ENCODE measurements around the gene UNC13A. TPM values are rescaled to one million over a fixed set of nuclear protein-coding genes. Genes with fewer than 3 reads are reported as not detected.
"Not testable (repeated sequence)": the region's sequence is repeated elsewhere in the genome, so short reads cannot be mapped to it uniquely, and the experiment has no call there.

Gene UNC13A
- polyA plus RNA-seq, 3 donors from 2014 or later, result not detected

GRCh38 chr19:17567940-17568339 lies 120.2 kb downstream of the UNC13A start:
- Mint-ChIP-seq H3K9me3 (no peaks in the 10 kb centered on the region), H3K27me3 (ENCODE audit: low read depth in 3 of 3) (peaks cover 0 to 3% (median 2%) of the 10 kb centered on the region in 3 donors), H3K4me3 (no peak overlapping the region), H3K27ac (no peak overlapping the region), H3K4me1 (no peaks in the 10 kb centered on the region), H3K36me3 (peaks cover 4 to 29% (median 15%) of the 10 kb centered on the region in 3 donors)
- DNase-seq, result no peak

GRCh38 chr19:17565611-17566010 lies 122.5 kb downstream of the UNC13A start:
- Mint-ChIP-seq H3K27me3 (ENCODE audit: low read depth in 3 of 3) (peaks cover 0 to 4% (median 2%) of the 10 kb centered on the region in 3 donors), H3K27ac (no peak overlapping the region), H3K4me3 (no peak overlapping the region), H3K9me3 (no peaks in the 10 kb centered on the region), H3K4me1 (peaks cover 0 to 3% of the 10 kb centered on the region in 2 donors), H3K36me3 (peaks cover 7 to 28% (median 9%) of the 10 kb centered on the region in 3 donors)
- DNase-seq, result no peak

GRCh38 chr19:17564781-17565180 lies 123.4 kb downstream of the UNC13A start:
- Mint-ChIP-seq H3K36me3 (peaks cover 14 to 36% (median 15%) of the 10 kb centered on the region in 3 donors), H3K27ac (no peak overlapping the region), H3K9me3 (no peaks in the 10 kb centered on the region), H3K4me1 (peaks cover 0 to 7% of the 10 kb centered on the region in 2 donors), H3K27me3 (ENCODE audit: low read depth in 3 of 3) (peaks cover 0 to 4% (median 4%) of the 10 kb centered on the region in 3 donors), H3K4me3 (no peak overlapping the region)
- no peak for DNase-seq

- Mint-ChIP-seq H3K27ac (peak overlapping the region in 1 of 6 donors; percentile 40), H3K4me3 (no peak overlapping the region), H3K36me3 (peaks cover 10 to 28% (median 10%) of the 10 kb centered on the region in 3 donors), H3K9me3 (no peaks in the 10 kb centered on the region), H3K27me3 (ENCODE audit: low read depth in 3 of 3) (peaks cover 0 to 4% (median 4%) of the 10 kb centered on the region in 3 donors), H3K4me1 (peaks cover 0 to 7% of the 10 kb centered on the region in 2 donors)
- no peak for DNase-seq
Observed at GRCh38 chr19:17562561-17562960, 125.6 kb downstream of the UNC13A start.

GRCh38 chr19:17562097-17562496 lies 126.1 kb downstream of the UNC13A start:
- Mint-ChIP-seq H3K36me3 (peaks cover 10 to 28% (median 10%) of the 10 kb centered on the region in 3 donors), H3K4me1 (peaks cover 1 to 7% of the 10 kb centered on the region in 2 donors), H3K27me3 (ENCODE audit: low read depth in 3 of 3) (peaks cover 0 to 4% (median 3%) of the 10 kb centered on the region in 3 donors), H3K27ac (no peak overlapping the region), H3K9me3 (no peaks in the 10 kb centered on the region), H3K4me3 (no peak overlapping the region)
- DNase-seq, result no peak

GRCh38 chr19:17560205-17560595 lies 128.0 kb downstream of the UNC13A start:
- Mint-ChIP-seq H3K27me3 (ENCODE audit: low read depth in 3 of 3) (peaks cover 0 to 4% (median 2%) of the 10 kb centered on the region in 3 donors), H3K36me3 (peaks cover 10 to 25% (median 10%) of the 10 kb centered on the region in 3 donors), H3K4me1 (peaks cover 12 to 18% of the 10 kb centered on the region in 2 donors), H3K9me3 (no peaks in the 10 kb centered on the region), H3K4me3 (peak overlapping the region in 1 of 5 donors; percentile 18), H3K27ac (peak overlapping the region in 2 of 6 donors; percentile 40 to 71)
- DNase-seq, result no peak

GRCh38 chr19:17557466-17557865 lies 130.7 kb downstream of the UNC13A start:
- Mint-ChIP-seq H3K36me3 (peaks cover 5 to 19% (median 10%) of the 10 kb centered on the region in 3 donors), H3K27me3 (ENCODE audit: low read depth in 3 of 3) (peaks cover 0 to 2% (median 1%) of the 10 kb centered on the region in 3 donors), H3K9me3 (no peaks in the 10 kb centered on the region), H3K4me1 (peaks cover 17 to 19% of the 10 kb centered on the region in 2 donors), H3K4me3 (peak overlapping the region; percentile 39 to 84 (median 82)), H3K27ac (no peak overlapping the region)
- DNase-seq, result no peak

- Mint-ChIP-seq H3K27ac (peak overlapping the region in 1 of 6 donors; percentile 24), H3K4me1 (peaks cover 17 to 19% of the 10 kb centered on the region in 2 donors), H3K36me3 (peaks cover 5 to 17% (median 10%) of the 10 kb centered on the region in 3 donors), H3K9me3 (no peaks in the 10 kb centered on the region), H3K27me3 (ENCODE audit: low read depth in 3 of 3) (peaks cover 0 to 2% (median 0%) of the 10 kb centered on the region in 3 donors), H3K4me3 (peak overlapping the region; percentile 81 to 84 (median 83))
- DNase-seq, result no peak
Observed at GRCh38 chr19:17556995-17557394, 131.2 kb downstream of the UNC13A start.

- peak overlapping the region; percentile 81 to 84 (median 83) for H3K4me3 Mint-ChIP-seq
- peak overlapping the region in 5 of 6 donors; percentile 34 to 69 (median 56) for H3K27ac Mint-ChIP-seq
- peaks cover 0 to 2% (median 0%) of the 10 kb centered on the region in 3 donors for H3K27me3 Mint-ChIP-seq (ENCODE audit: low read depth in 3 of 3)
- H3K9me3 Mint-ChIP-seq, result no peaks in the 10 kb centered on the region
- DNase-seq, result no peak
- peaks cover 5 to 12% (median 7%) of the 10 kb centered on the region in 3 donors for H3K36me3 Mint-ChIP-seq
- peaks cover 17 to 19% of the 10 kb centered on the region in 2 donors for H3K4me1 Mint-ChIP-seq
Observed at GRCh38 chr19:17555929-17556813, 132.0 kb downstream of the UNC13A start.

- Mint-ChIP-seq H3K4me3 (peak within 1 kb of the TSS; percentile 81 to 84 (median 83)), H3K27ac (peak within 1 kb of the TSS in 5 of 6 donors; percentile 66 to 81 (median 72)), H3K9me3 (no peaks in the 10 kb centered on the region), H3K4me1 (peaks cover 17 to 19% of the 10 kb centered on the region in 2 donors), H3K36me3 (peaks cover 5 to 11% (median 7%) of the 10 kb centered on the region in 3 donors), H3K27me3 (ENCODE audit: low read depth in 3 of 3) (peaks cover 0 to 2% (median 0%) of the 10 kb centered on the region in 3 donors)
- peak; percentile 93 to 95 (median 94) for DNase-seq
Observed at GRCh38 chr19:17555480-17555928, 132.7 kb downstream of the UNC13A start, which contains the start of gene COLGALT1. Gene COLGALT1, plus strand, starts transcription at chr19:17555649. Its CDS starts 65 bp downstream, at chr19:17555714.

GRCh38 chr19:17554968-17555479 lies 133.1 kb downstream of the UNC13A start:
- Mint-ChIP-seq H3K9me3 (no peaks in the 10 kb centered on the region), H3K27me3 (ENCODE audit: low read depth in 3 of 3) (peaks cover 0 to under 1% (median 0%) of the 10 kb centered on the region in 3 donors), H3K27ac (peak overlapping the region in 5 of 6 donors; percentile 66 to 81 (median 72)), H3K36me3 (peaks cover 1 to 6% (median 2%) of the 10 kb centered on the region in 3 donors), H3K4me3 (peak overlapping the region; percentile 74 to 84 (median 82)), H3K4me1 (peaks cover 16 to 17% of the 10 kb centered on the region in 2 donors)
- DNase-seq, result no peak

- Mint-ChIP-seq H3K9me3 (no peaks in the 10 kb centered on the region), H3K27me3 (ENCODE audit: low read depth in 3 of 3) (peaks cover 0 to 2% (median 0%) of the 10 kb centered on the region in 3 donors), H3K4me3 (no peak overlapping the region), H3K27ac (peak overlapping the region in 1 of 6 donors; percentile 64), H3K4me1 (peaks cover 15 to 17% of the 10 kb centered on the region in 2 donors), H3K36me3 (no peaks in the 10 kb centered on the region)
- no peak for DNase-seq
Observed at GRCh38 chr19:17553256-17553655, 134.9 kb downstream of the UNC13A start.

GRCh38 chr19:17552735-17553134 lies 135.4 kb downstream of the UNC13A start:
- not testable (repeated sequence) for H3K36me3 Mint-ChIP-seq; H3K4me3 Mint-ChIP-seq; DNase-seq; H3K27ac Mint-ChIP-seq; H3K9me3 Mint-ChIP-seq; H3K27me3 Mint-ChIP-seq (ENCODE audit: low read depth in 3 of 3)
- H3K4me1 Mint-ChIP-seq, result peaks cover 15 to 17% of the 10 kb centered on the region in 2 donors

All from immature natural killer cell (primary cell).